GM12873 (cell line): ENCODE results near the gene PKN1.

Experiments used
- CTCF ChIP-seq: IDR thresholded peaks from 2 replicates; pipeline ENCODE4 v1.5.1; 2012; ENCODE audit warnings: low read depth, mild to moderate bottlenecking, moderate library complexity, low read length, control low read depth; ENCODE audit not compliant: insufficient read depth; ENCODE audit errors: missing control alignments

Gene PKN1

GRCh38 chr19:14441041-14441938 is 8.2 kb downstream of the PKN1 start:
- no peak for TF ChIP-seq CTCF

- no peak for TF ChIP-seq CTCF
Measured at GRCh38 chr19:14442891-14443631, 10.0 kb downstream of the PKN1 start.

GRCh38 chr19:14443632-14444216 is 10.6 kb downstream of the PKN1 start:
- TF ChIP-seq CTCF, result no peak

GRCh38 chr19:14446336-14447036 is 13.4 kb downstream of the PKN1 start:
- no peak for TF ChIP-seq CTCF

GRCh38 chr19:14449321-14449720 is 16.2 kb downstream of the PKN1 start:
- no peak for TF ChIP-seq CTCF

GRCh38 chr19:14450168-14450874 is 17.2 kb downstream of the PKN1 start:
- TF ChIP-seq CTCF, result no peak
